Liver (tissue), 3 donors: ENCODE measurements around the gene SLIT3.

ENCODE experiments used
- CTCF ChIP-seq: fragments of 150-350 bp; IDR thresholded peaks from 2 replicates; pipeline ENCODE4 v1.5.1; 2017; ENCODE audit warnings: improper control_type of control experiment, low read depth, low read length; ENCODE audit not compliant: missing input control
- EGR1 ChIP-seq, 2 donors: IDR thresholded peaks; 2 replicates each; pipeline ENCODE4 v1.6.1; 2016 to 2018; ENCODE audit warnings: antibody characterized with exemption in 2 of 2, low read depth in 2 of 2
- FOXA1 ChIP-seq: IDR thresholded peaks from 2 replicates; pipeline ENCODE4 v1.6.1; 2016; ENCODE audit warnings: antibody characterized with exemption
- JUND ChIP-seq, 2 donors: IDR thresholded peaks; 2 replicates each; pipeline ENCODE4 v1.6.1; 2016; ENCODE audit warnings: antibody characterized with exemption in 2 of 2
- RAD21 ChIP-seq, 2 donors: IDR thresholded peaks; 2 replicates each; pipeline ENCODE4 v1.6.1; 2016; ENCODE audit warnings: antibody characterized with exemption in 2 of 2, mild to moderate bottlenecking in 2 of 2
- RXRA ChIP-seq, 2 donors: IDR thresholded peaks; 2 replicates each; pipeline ENCODE4 v1.6.1; 2017 to 2018; ENCODE audit warnings: antibody characterized with exemption in 2 of 2, mild to moderate bottlenecking in 1 of 2
- TAF1 ChIP-seq: conservative IDR thresholded peaks from 2 replicates; pipeline ENCODE4 v1.6.1; 2016; ENCODE audit warnings: antibody characterized with exemption, mild to moderate bottlenecking
- YY1 ChIP-seq: IDR thresholded peaks from 2 replicates; pipeline ENCODE4 v1.6.1; 2016; ENCODE audit warnings: antibody characterized with exemption, mild to moderate bottlenecking
- TF ChIP-seq, protein P1 (sequence below): IDR thresholded peaks from 2 replicates; pipeline ENCODE4 v1.6.1; 2016; ENCODE audit warnings: antibody characterized with exemption
- donor health status: healthy.
- donor health status: healthy.

- TF ChIP-seq CTCF (no peak), RAD21 (IDR thresholded peaks at IDR 0.05) (no peak), EGR1 (IDR thresholded peaks at IDR 0.05; ENCODE audit: low read depth in 2 of 2) (no peak), JUND (IDR thresholded peaks at IDR 0.05) (no peak), RXRA (IDR thresholded peaks at IDR 0.05) (no peak), FOXA1 (no peak), YY1 (no peak), TAF1 (no peak)
- TF ChIP-seq, protein P1, sequence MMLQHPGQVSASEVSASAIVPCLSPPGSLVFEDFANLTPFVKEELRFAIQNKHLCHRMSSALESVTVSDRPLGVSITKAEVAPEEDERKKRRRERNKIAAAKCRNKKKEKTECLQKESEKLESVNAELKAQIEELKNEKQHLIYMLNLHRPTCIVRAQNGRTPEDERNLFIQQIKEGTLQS, result no peak
Observed at GRCh38 chr5:168796000-168796399, 504.9 kb downstream of the SLIT3 start.
